ENCODE results near the gene ENO2.

GRCh38 chr12:6952863-6953441 is 38.6 kb downstream of the ENO2 start:
- TF ChIP-seq POLR2A (IDR thresholded peaks at IDR 0.05; ENCODE audit: low read depth, low read length) (no peak; the same call in none of the 2 replicates), POLR2AphosphoS5 (IDR thresholded peaks at IDR 0.05; ENCODE audit: low read depth, low read length) (no peak), TAF1 (IDR thresholded peaks at IDR 0.05; ENCODE audit: low read depth, low read length) (no peak)
